ENCODE data around the gene SOWAHA.

The SOWAHA gene

GRCh38 chr5:132807163-132807838, 5.8 kb upstream of the SOWAHA start:
- DNase-seq (ENCODE audit: low read depth in 3 of 3) = no peak

GRCh38 chr5:132808448-132808847, 4.7 kb upstream of the SOWAHA start:
- no peak for DNase-seq (ENCODE audit: low read depth in 3 of 3)

- DNase-seq (ENCODE audit: low read depth in 3 of 3) = no peak
Measured at GRCh38 chr5:132808866-132809265, 4.2 kb upstream of the SOWAHA start.

GRCh38 chr5:132810605-132811004, 2.5 kb upstream of the SOWAHA start:
- DNase-seq (ENCODE audit: low read depth in 3 of 3) = no peak

- no peak for DNase-seq (ENCODE audit: low read depth in 3 of 3)
Measured at GRCh38 chr5:132812123-132812765, 858 bp upstream of the SOWAHA start.

- no peak for DNase-seq (ENCODE audit: low read depth in 3 of 3)
Measured at GRCh38 chr5:132813599-132814502, 749 bp downstream of the SOWAHA start.

GRCh38 chr5:132814503-132815294, 1.6 kb downstream of the SOWAHA start:
- no peak for DNase-seq (ENCODE audit: low read depth in 3 of 3)

- DNase-seq (ENCODE audit: low read depth in 3 of 3) = no peak
Measured at GRCh38 chr5:132815454-132815853, 2.4 kb downstream of the SOWAHA start.

- no peak for DNase-seq (ENCODE audit: low read depth in 3 of 3)
Measured at GRCh38 chr5:132816083-132816482, 3.0 kb downstream of the SOWAHA start.

GRCh38 chr5:132816554-132816953, 3.5 kb downstream of the SOWAHA start:
- no peak for DNase-seq (ENCODE audit: low read depth in 3 of 3)

- DNase-seq (ENCODE audit: low read depth in 3 of 3) = no peak
Measured at GRCh38 chr5:132817011-132817410, 3.9 kb downstream of the SOWAHA start.

- DNase-seq (ENCODE audit: low read depth in 3 of 3) = no peak
Measured at GRCh38 chr5:132819468-132819867, 6.4 kb downstream of the SOWAHA start.

GRCh38 chr5:132820162-132820754, 7.2 kb downstream of the SOWAHA start:
- DNase-seq (ENCODE audit: low read depth in 3 of 3) = peak; percentile 82 to 94 (median 90)

GRCh38 chr5:132821350-132821749, 8.2 kb downstream of the SOWAHA start:
- no peak for DNase-seq (ENCODE audit: low read depth in 3 of 3)

- no peak for DNase-seq (ENCODE audit: low read depth in 3 of 3)
Measured at GRCh38 chr5:132821791-132822190, 8.7 kb downstream of the SOWAHA start.

- DNase-seq (ENCODE audit: low read depth in 3 of 3) = no peak
Measured at GRCh38 chr5:132822650-132823480, 9.8 kb downstream of the SOWAHA start.

- DNase-seq (ENCODE audit: low read depth in 3 of 3) = no peak
Measured at GRCh38 chr5:132823481-132824050, 10.5 kb downstream of the SOWAHA start.

GRCh38 chr5:132824426-132824825, 11.3 kb downstream of the SOWAHA start:
- no peak for DNase-seq (ENCODE audit: low read depth in 3 of 3)

GRCh38 chr5:132825033-132825833, 12.1 kb downstream of the SOWAHA start:
- no peak for DNase-seq (ENCODE audit: low read depth in 3 of 3)
